Measurements from ENCODE around the gene SCAMP5. TPM values are rescaled to one million over a fixed set of nuclear protein-coding genes. Genes with fewer than 3 reads are reported as not detected.

Gene SCAMP5
- total RNA-seq, 1 experiment from 2014 or later: 6.2 TPM

DNA sequence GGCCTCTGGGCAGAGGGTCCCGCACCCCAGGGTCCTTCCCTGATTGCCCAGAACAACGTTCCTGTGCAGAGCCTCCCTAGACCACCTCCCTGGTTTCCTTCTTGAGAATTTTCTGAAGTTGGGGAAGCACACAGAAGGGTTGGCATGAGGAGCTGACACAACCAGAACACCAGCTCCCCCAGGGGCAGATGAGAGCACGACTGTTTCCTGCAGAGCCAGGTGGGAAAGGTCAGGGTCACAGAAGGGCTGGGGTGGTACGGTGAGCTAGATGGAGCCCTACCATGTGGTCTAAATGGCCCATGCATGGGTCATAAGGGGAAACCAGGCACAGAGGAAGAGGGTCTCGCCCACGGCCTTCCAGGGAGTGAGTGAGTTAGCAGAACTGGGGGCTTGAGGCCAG is 38.4 kb downstream of the SCAMP5 start:
- peaks cover 2 to 15% of the 10 kb centered on the region in 2 experiments; a peak in 2 of 4 replicates for H3K36me3 ChIP-seq (ENCODE audit: control insufficient read depth in 1 of 2, insufficient read depth in 2 of 2, low read length in 2 of 2)
- POLR2A ChIA-PET: interaction anchor here (0.7 kb wide), 1 partner anchor 10 kb away, joined by 3 read pairs; the partner anchor contains the start of gene PPCDC
- H3K9me3 ChIP-seq (ENCODE audit: control insufficient read depth in 1 of 2, insufficient read depth in 1 of 2, low read depth in 1 of 2, low read length in 2 of 2): no peaks in the 10 kb centered on the region
- DNase-seq (ENCODE audit: low read depth, low spot score) (no peak), ATAC-seq (no peak)
- CTCF ChIA-PET: interaction anchor here (0.8 to 1.0 kb wide), 3 partner anchors 9 to 171 kb away, joined by 3 to 4 read pairs (median 3); no protein-coding TSS in a partner anchor
- H3K9ac ChIP-seq (ENCODE audit: low read length): no peak overlapping the region
- RAD21 ChIA-PET (ENCODE audit: low non-redundant PET in 1 of 2, low total read pairs in 2 of 2, uncharacterized antibody in 2 of 2, unreplicated experiment in 2 of 2): no interaction called here
- H3K79me2 ChIP-seq (ENCODE audit: insufficient read depth, low read length): peaks cover 23% of the 10 kb centered on the region
- no peak overlapping the region for H3K4me3 ChIP-seq (replicated peaks in 1 of 2; ENCODE audit: low read depth in 1 of 2, low read length in 2 of 2)
- no peak overlapping the region for H3K27ac ChIP-seq (ENCODE audit: low read depth, low read length)
- H3K27me3 ChIP-seq (ENCODE audit: insufficient read depth, low read length): no peaks in the 10 kb centered on the region
- H4K20me1 ChIP-seq (ENCODE audit: insufficient read depth): no peaks in the 10 kb centered on the region
- H3K4me1 ChIP-seq (ENCODE audit: control insufficient read depth in 1 of 2, insufficient read depth in 2 of 2, low read length in 2 of 2): peaks cover 45 to 55% of the 10 kb centered on the region in 2 experiments
- BruUV-seq (replicated peaks): no TSS peak
- H3K4me2 ChIP-seq (ENCODE audit: low read length): no peak overlapping the region
- intact Hi-C loops (cut with micrococcal nuclease): no loop called here
- TF ChIP-seq SP1 (IDR thresholded peaks at IDR 0.05; ENCODE audit: low read depth): no peak
- no peak for TF ChIP-seq FOSL1 (IDR thresholded peaks at IDR 0.05; ENCODE audit: low read depth)
- TF ChIP-seq, protein P1, sequence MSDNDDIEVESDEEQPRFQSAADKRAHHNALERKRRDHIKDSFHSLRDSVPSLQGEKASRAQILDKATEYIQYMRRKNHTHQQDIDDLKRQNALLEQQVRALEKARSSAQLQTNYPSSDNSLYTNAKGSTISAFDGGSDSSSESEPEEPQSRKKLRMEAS (IDR thresholded peaks at IDR 0.05): no peak
- TF ChIP-seq, protein P2, sequence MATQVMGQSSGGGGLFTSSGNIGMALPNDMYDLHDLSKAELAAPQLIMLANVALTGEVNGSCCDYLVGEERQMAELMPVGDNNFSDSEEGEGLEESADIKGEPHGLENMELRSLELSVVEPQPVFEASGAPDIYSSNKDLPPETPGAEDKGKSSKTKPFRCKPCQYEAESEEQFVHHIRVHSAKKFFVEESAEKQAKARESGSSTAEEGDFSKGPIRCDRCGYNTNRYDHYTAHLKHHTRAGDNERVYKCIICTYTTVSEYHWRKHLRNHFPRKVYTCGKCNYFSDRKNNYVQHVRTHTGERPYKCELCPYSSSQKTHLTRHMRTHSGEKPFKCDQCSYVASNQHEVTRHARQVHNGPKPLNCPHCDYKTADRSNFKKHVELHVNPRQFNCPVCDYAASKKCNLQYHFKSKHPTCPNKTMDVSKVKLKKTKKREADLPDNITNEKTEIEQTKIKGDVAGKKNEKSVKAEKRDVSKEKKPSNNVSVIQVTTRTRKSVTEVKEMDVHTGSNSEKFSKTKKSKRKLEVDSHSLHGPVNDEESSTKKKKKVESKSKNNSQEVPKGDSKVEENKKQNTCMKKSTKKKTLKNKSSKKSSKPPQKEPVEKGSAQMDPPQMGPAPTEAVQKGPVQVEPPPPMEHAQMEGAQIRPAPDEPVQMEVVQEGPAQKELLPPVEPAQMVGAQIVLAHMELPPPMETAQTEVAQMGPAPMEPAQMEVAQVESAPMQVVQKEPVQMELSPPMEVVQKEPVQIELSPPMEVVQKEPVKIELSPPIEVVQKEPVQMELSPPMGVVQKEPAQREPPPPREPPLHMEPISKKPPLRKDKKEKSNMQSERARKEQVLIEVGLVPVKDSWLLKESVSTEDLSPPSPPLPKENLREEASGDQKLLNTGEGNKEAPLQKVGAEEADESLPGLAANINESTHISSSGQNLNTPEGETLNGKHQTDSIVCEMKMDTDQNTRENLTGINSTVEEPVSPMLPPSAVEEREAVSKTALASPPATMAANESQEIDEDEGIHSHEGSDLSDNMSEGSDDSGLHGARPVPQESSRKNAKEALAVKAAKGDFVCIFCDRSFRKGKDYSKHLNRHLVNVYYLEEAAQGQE (IDR thresholded peaks at IDR 0.05; ENCODE audit: low read depth): no peak
- TF ChIP-seq TCF7L2 (IDR thresholded peaks at IDR 0.05; ENCODE audit: borderline replicate concordance, extremely low read depth, insufficient read depth, insufficient read length): no peak
- TF ChIP-seq JUND (IDR thresholded peaks at IDR 0.05): no peak
- no peak for TF ChIP-seq SIN3A (IDR thresholded peaks at IDR 0.05; ENCODE audit: low read depth)
- no peak for TF ChIP-seq EGR1 (IDR thresholded peaks at IDR 0.05; ENCODE audit: low read depth)
- no peak for TF ChIP-seq EZH2phosphoT487 (IDR thresholded peaks at IDR 0.05; ENCODE audit: borderline replicate concordance)
- TF ChIP-seq EZH2 (IDR thresholded peaks at IDR 0.05): no peak
- TF ChIP-seq ZFX (IDR thresholded peaks at IDR 0.05): no peak
- TF ChIP-seq, protein P3, sequence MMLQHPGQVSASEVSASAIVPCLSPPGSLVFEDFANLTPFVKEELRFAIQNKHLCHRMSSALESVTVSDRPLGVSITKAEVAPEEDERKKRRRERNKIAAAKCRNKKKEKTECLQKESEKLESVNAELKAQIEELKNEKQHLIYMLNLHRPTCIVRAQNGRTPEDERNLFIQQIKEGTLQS (IDR thresholded peaks at IDR 0.05): no peak
- TF ChIP-seq POLR2A (IDR thresholded peaks at IDR 0.05; ENCODE audit: borderline replicate concordance, extremely low read depth, insufficient read depth, insufficient read length): no peak
- no peaks in the 10 kb centered on the region for H3K9me2 ChIP-seq (ENCODE audit: insufficient read depth)
- H2AFZ ChIP-seq (ENCODE audit: low read depth, low read length, poor library complexity, severe bottlenecking): no peak overlapping the region
